Measurements from ENCODE around the gene SERPINB2. TPM values are rescaled to one million over a fixed set of nuclear protein-coding genes. Genes with fewer than 3 reads are reported as not detected.

SERPINB2 gene
- 205 and 218 TPM in 2 replicates for total RNA-seq

GRCh38 chr18:63887424-63887823, at the start of gene SERPINB2:
TSS of gene SERPINB2 (plus strand) at chr18:63887705. CDS start at chr18:63891445, 3,740 bp downstream.

GRCh38 chr18:63907664-63908063, 20.2 kb downstream of the SERPINB2 start, which contains the start of gene SERPINB10:
TSS of gene SERPINB10 (plus strand) at chr18:63907958. CDS start at chr18:63915511, 7,553 bp downstream.

GRCh38 chr18:63949068-63949737, 61.7 kb downstream of the SERPINB2 start, which contains the start of gene HMSD:
TSS of gene HMSD (plus strand) at chr18:63949301. CDS start at chr18:63953456, 4,155 bp downstream.

Other genes with a start within 250 kb of the SERPINB2 start
- gene SERPINB4, start 243.4 kb upstream of the SERPINB2 start, total RNA-seq = 4.0 and 5.0 TPM in 2 replicates
- 149 and 212 TPM in 2 replicates for gene SERPINB3, start 225.8 kb upstream of the SERPINB2 start, total RNA-seq
- 0.05 and 0.35 TPM in 2 replicates for gene SERPINB11, start 184.7 kb upstream of the SERPINB2 start, total RNA-seq
- 59.1 and 63.3 TPM in 2 replicates for gene SERPINB7, start 112.3 kb upstream of the SERPINB2 start, total RNA-seq
- 0.23 and 0.28 TPM in 2 replicates for gene SERPINB10, start 20.3 kb downstream of the SERPINB2 start, total RNA-seq
- gene HMSD, start 61.6 kb downstream of the SERPINB2 start, total RNA-seq = 0.56 and 1.3 TPM in 2 replicates
- 15.0 and 17.1 TPM in 2 replicates for gene SERPINB8, start 82.4 kb downstream of the SERPINB2 start, total RNA-seq